CD4-positive, alpha-beta T cell (primary cell): ENCODE measurements around the gene PMAIP1. TPM values are rescaled to one million over a fixed set of nuclear protein-coding genes. Genes with fewer than 3 reads are reported as not detected.
"Not testable (repeated sequence)": the region's sequence is repeated elsewhere in the genome, so short reads cannot be mapped to it uniquely, and the experiment has no call there.

Experiments
- ATAC-seq: fragments of 200-7000 bp; cut with Tn5 transposase; one replicate; pipeline ENCODE4 v1.10.0; 2022; ENCODE audit warnings: mild to moderate bottlenecking; ENCODE audit not compliant: poor library complexity
- CTCF ChIA-PET: fragments of 350-600 bp; sonication (Branson Sonifier 250); formaldehyde crosslinking; loops from one replicate; lab custom pipeline; 2021; ENCODE audit warnings: antibody characterized with exemption, inconsistent platforms; lab: Charles Lee
- POLR2A ChIA-PET: fragments of 350-600 bp; sonication (Branson Sonifier 250); formaldehyde crosslinking; loops from one replicate; lab custom pipeline; 2021; ENCODE audit warnings: antibody characterized with exemption, inconsistent platforms; lab: Charles Lee
- DNase-seq, 14 experiments: peaks; one replicate each; pipeline ENCODE4 v3.0.0-alpha.2; 2013 to 2020; ENCODE audit warnings: mixed read lengths in 2 of 14
- H3K27ac ChIP-seq, 2 donors: one replicate each; pipeline versions ENCODE4 v1.5.1 to v1.7.0; 2013; ENCODE audit warnings: low read length in 2 of 2, low read depth in 1 of 2, mild to moderate bottlenecking in 1 of 2
- H3K27me3 ChIP-seq, 2 experiments: 1 replicate in 1 of 2; 2 replicates in 1 of 2; pipeline versions ENCODE4 v1.6.1 to v1.7.0; 2013; ENCODE audit warnings: low read length in 2 of 2, control low read depth in 1 of 2, mild to moderate bottlenecking in 1 of 2, moderate library complexity in 1 of 2; ENCODE audit not compliant: insufficient read depth in 2 of 2, control insufficient read depth in 1 of 2
- H3K36me3 ChIP-seq: one replicate; pipeline ENCODE4 v1.6.1; 2013; ENCODE audit warnings: low read length, control low read depth; ENCODE audit not compliant: insufficient read depth
- H3K4me1 ChIP-seq: one replicate; pipeline ENCODE4 v1.6.1; 2013; ENCODE audit warnings: low read length, control low read depth; ENCODE audit not compliant: insufficient read depth
- H3K4me3 ChIP-seq: one replicate; pipeline ENCODE4 v1.5.1; 2013; ENCODE audit warnings: mild to moderate bottlenecking, low read length, moderate library complexity
- H3K9me3 ChIP-seq, 2 experiments: 1 replicate in 1 of 2; 2 replicates in 1 of 2; pipeline versions ENCODE4 v1.6.1 to v1.7.0; 2013; ENCODE audit warnings: low read length in 2 of 2, mild to moderate bottlenecking in 2 of 2, control low read depth in 1 of 2, moderate library complexity in 1 of 2; ENCODE audit not compliant: control insufficient read depth in 1 of 2, insufficient read depth in 1 of 2
- H3K27ac Mint-ChIP-seq: one replicate; pipeline ENCODE4 v1.8.0; 2020; ENCODE audit warnings: mixed read lengths
- H3K27me3 Mint-ChIP-seq: one replicate; pipeline ENCODE4 v1.8.0; 2021; ENCODE audit warnings: mixed read lengths
- H3K36me3 Mint-ChIP-seq: one replicate; pipeline ENCODE4 v1.8.0; 2021; ENCODE audit warnings: low read depth, mixed read lengths
- H3K4me1 Mint-ChIP-seq: one replicate; pipeline ENCODE4 v1.8.0; 2021; ENCODE audit warnings: low read depth, mixed read lengths
- H3K4me3 Mint-ChIP-seq: one replicate; pipeline ENCODE4 v1.8.0; 2020; ENCODE audit warnings: mild to moderate bottlenecking, mixed read lengths
- H3K9me3 Mint-ChIP-seq: one replicate; pipeline ENCODE4 v1.8.0; 2020; ENCODE audit warnings: mixed read lengths
- intact Hi-C, 2 experiments: fragments of 100-400 bp; cut with DNase I in 1 of 2; cut with micrococcal nuclease in 1 of 2; formaldehyde crosslinking; loops; one replicate each; pipeline versions ENCODE4 v1.15.1 to v1.9.0; 2023 to 2025; cut with DNase I, micrococcal nuclease
- total RNA-seq, 174 experiments: library from RNA in 2 of 174; stranded (reverse) in 2 of 174; gene quantifications; one replicate each; pipeline ENCODE4 v1.2.3 and lab custom pipeline; 2021 to 2026
- TF ChIP-seq, protein P1 (sequence below): fragments of 200-600 bp; IDR thresholded peaks from one replicate; pipeline ENCODE4 v1.8.0; 2022; ENCODE audit warnings: antibody characterized with exemption, mild to moderate bottlenecking

PMAIP1 gene
- total RNA-seq, 2 experiments from 2014 or later, result 100 to 101 TPM

- ChIA-PET POLR2A (no interaction called here), CTCF (interaction anchor here (0.7 kb wide), 1 partner anchor 50 kb away, joined by 3 read pairs; no protein-coding TSS in a partner anchor)
- Mint-ChIP-seq H3K27me3 (no peaks in the 10 kb centered on the region), H3K27ac (no peak overlapping the region), H3K36me3 (no peaks in the 10 kb centered on the region), H3K4me3 (no peak overlapping the region), H3K9me3 (no peaks in the 10 kb centered on the region), H3K4me1 (no peaks in the 10 kb centered on the region)
- Histone ChIP-seq H3K27ac (no peak overlapping the region), H3K36me3 (no peaks in the 10 kb centered on the region), H3K9me3 (no peaks in the 10 kb centered on the region), H3K4me1 (no peaks in the 10 kb centered on the region), H3K27me3 (no peaks in the 10 kb centered on the region), H3K4me3 (no peak overlapping the region)
- ATAC-seq (no peak), DNase-seq (no peak)
- intact Hi-C loops, result no loop called here
- TF ChIP-seq, protein P1, sequence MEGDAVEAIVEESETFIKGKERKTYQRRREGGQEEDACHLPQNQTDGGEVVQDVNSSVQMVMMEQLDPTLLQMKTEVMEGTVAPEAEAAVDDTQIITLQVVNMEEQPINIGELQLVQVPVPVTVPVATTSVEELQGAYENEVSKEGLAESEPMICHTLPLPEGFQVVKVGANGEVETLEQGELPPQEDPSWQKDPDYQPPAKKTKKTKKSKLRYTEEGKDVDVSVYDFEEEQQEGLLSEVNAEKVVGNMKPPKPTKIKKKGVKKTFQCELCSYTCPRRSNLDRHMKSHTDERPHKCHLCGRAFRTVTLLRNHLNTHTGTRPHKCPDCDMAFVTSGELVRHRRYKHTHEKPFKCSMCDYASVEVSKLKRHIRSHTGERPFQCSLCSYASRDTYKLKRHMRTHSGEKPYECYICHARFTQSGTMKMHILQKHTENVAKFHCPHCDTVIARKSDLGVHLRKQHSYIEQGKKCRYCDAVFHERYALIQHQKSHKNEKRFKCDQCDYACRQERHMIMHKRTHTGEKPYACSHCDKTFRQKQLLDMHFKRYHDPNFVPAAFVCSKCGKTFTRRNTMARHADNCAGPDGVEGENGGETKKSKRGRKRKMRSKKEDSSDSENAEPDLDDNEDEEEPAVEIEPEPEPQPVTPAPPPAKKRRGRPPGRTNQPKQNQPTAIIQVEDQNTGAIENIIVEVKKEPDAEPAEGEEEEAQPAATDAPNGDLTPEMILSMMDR, result no peak
Measured at GRCh38 chr18:59853380-59853779, 46.4 kb upstream of the PMAIP1 start.

GRCh38 chr18:59853988-59854387 is 45.8 kb upstream of the PMAIP1 start:
- H3K27ac ChIP-seq, H3K36me3 Mint-ChIP-seq, H3K9me3 Mint-ChIP-seq, H3K27me3 ChIP-seq, H3K27ac Mint-ChIP-seq, H3K36me3 ChIP-seq, H3K4me1 Mint-ChIP-seq, H3K4me1 ChIP-seq, H3K4me3 Mint-ChIP-seq, H3K9me3 ChIP-seq, H3K27me3 Mint-ChIP-seq, H3K4me3 ChIP-seq, ATAC-seq, DNase-seq, intact Hi-C loops, POLR2A ChIA-PET: not testable (repeated sequence)
- CTCF ChIA-PET, result interaction anchor here (0.6 to 0.7 kb wide), 2 partner anchors 9 to 49 kb away, joined by 3 to 5 read pairs; no protein-coding TSS in a partner anchor

DNA sequence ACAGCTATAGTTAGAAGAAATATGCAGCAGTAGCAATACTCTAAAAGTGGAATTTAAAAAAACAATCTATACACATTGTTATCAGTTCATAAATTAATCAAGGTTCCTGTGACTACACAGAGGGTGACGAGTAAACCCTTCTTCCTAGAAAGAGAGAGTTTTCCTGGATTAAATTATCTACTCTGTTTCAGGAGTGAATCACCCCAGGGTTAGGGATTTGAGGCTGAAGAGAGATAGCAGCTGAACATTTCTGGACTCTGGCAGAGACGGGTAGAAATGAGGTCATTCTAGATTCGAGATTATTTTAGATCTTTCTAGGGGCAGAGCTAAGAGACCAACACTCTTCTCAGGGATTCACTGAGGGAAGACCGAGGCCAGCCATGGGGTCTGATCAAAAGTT is 38.8 kb upstream of the PMAIP1 start:
- Histone ChIP-seq H3K27me3 (no peaks in the 10 kb centered on the region), H3K27ac (no peak overlapping the region), H3K36me3 (no peaks in the 10 kb centered on the region), H3K4me1 (no peaks in the 10 kb centered on the region), H3K9me3 (no peaks in the 10 kb centered on the region), H3K4me3 (no peak overlapping the region)
- TF ChIP-seq, protein P1, result no peak
- Mint-ChIP-seq H3K36me3 (no peaks in the 10 kb centered on the region), H3K4me1 (no peaks in the 10 kb centered on the region), H3K27ac (no peak overlapping the region), H3K9me3 (no peaks in the 10 kb centered on the region), H3K27me3 (no peaks in the 10 kb centered on the region), H3K4me3 (no peak overlapping the region)
- DNase-seq (no peak), ATAC-seq (no peak)
- intact Hi-C loops, result no loop called here
- ChIA-PET POLR2A (no interaction called here), CTCF (interaction anchor here (0.8 kb wide), 1 partner anchor 9 kb away, joined by 3 read pairs; no protein-coding TSS in a partner anchor)
